HepG2 (cell line): ENCODE results near the gene ERCC5.

ENCODE experiments used
- CAMTA2 ChIP-seq: sonication (generic); formaldehyde crosslinking; IDR thresholded peaks from 2 replicates; pipeline ENCODE4 v1.4.0; 2020; ENCODE audit warnings: mild to moderate bottlenecking, missing genetic modification reagents, borderline replicate concordance
- EZH2 ChIP-seq: conservative IDR thresholded peaks from 2 replicates; pipeline ENCODE4 v1.6.1; 2012; ENCODE audit warnings: mild to moderate bottlenecking, low read depth, low read length, moderate library complexity
- POLR2A ChIP-seq, 2 experiments: IDR thresholded peaks; 2 replicates each; pipeline ENCODE4 v1.6.1; 2011; ENCODE audit warnings: low read depth in 2 of 2, low read length in 2 of 2, mild to moderate bottlenecking in 1 of 2, moderate library complexity in 1 of 2; ENCODE audit not compliant: insufficient read depth in 1 of 2
- SOX5 ChIP-seq: IDR thresholded peaks from 2 replicates; pipeline ENCODE4 v1.6.1; 2016; ENCODE audit warnings: borderline replicate concordance
- TCF7L2 ChIP-seq: IDR thresholded peaks from 2 replicates; pipeline ENCODE4 v1.6.1; 2011; ENCODE audit warnings: mild to moderate bottlenecking, low read depth, low read length, moderate library complexity

DNA sequence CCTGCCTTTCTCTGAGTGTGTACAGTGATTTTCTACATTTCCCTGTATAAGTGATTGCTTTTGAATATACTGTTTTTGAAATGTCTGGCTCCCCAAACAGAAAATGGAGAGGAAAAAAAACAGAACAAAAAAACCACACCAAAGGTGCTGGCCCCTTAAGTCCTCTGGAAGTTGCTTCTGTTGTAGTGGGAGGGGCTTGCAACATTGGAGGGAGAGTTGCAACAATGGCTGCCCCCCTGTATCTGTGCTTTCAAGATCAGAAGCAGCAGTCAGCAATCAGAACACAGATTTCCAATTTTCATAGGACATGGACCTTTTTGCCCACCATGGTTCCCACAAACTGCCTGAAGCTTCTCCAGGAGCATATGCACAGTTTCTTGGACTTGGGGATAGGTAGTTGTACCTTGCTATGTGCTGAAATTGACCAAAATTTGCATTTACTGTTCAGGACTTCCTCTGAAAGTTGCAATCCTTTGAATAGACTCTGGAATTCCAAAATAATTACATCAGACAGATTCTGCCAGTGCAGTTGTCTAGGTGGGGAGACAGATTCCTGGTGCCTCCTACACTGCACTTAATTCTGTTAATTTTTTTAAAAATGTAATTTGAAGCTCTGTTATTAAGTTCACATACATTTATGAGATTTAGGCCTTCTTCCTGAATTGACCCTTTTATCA, 33.1 kb upstream of the ERCC5 start:
- TF ChIP-seq SOX5: no peak
- no peak for TF ChIP-seq CAMTA2
- no peak for TF ChIP-seq EZH2
- TF ChIP-seq TCF7L2: no peak
- no peak for TF ChIP-seq POLR2A (IDR thresholded peaks at IDR 0.05; ENCODE audit: insufficient read depth in 1 of 2, low read depth in 2 of 2, low read length in 2 of 2)
